AG10803 (cell line): ENCODE results near the gene CLRN3.
A peak's percentile ranks its signal among the peaks of the same experiment; 100 is the strongest.

Experiments used
- DNase-seq: peaks from one replicate; pipeline ENCODE4 v3.0.0; 2010; ENCODE audit warnings: low read depth
- H3K4me3 ChIP-seq: 2 replicates; pipeline ENCODE4 v1.5.1; 2011; ENCODE audit warnings: mild to moderate bottlenecking, low read length, control low read depth
- CTCF ChIP-seq: conservative IDR thresholded peaks from 2 replicates; pipeline ENCODE4 v1.5.1; 2011; ENCODE audit warnings: mild to moderate bottlenecking, low read length, control low read depth, inconsistent platforms

CLRN3 gene

GRCh38 chr10:127854769-127855590, 37.8 kb downstream of the CLRN3 start:
- H3K4me3 ChIP-seq = no peak overlapping the region
- no peak for TF ChIP-seq CTCF
- no peak for DNase-seq

- no peak overlapping the region for H3K4me3 ChIP-seq
- TF ChIP-seq CTCF = peak; percentile 75
- DNase-seq = peak; percentile 52
These were observed 38.6 kb downstream of the CLRN3 start for GRCh38 chr10:127853868-127854768.

- no peak for DNase-seq
- H3K4me3 ChIP-seq = no peak overlapping the region
- TF ChIP-seq CTCF = no peak
These were observed 40.3 kb downstream of the CLRN3 start for GRCh38 chr10:127852456-127852855.

- TF ChIP-seq CTCF = no peak
- H3K4me3 ChIP-seq = no peak overlapping the region
- no peak for DNase-seq
These were observed 41.0 kb downstream of the CLRN3 start for GRCh38 chr10:127851661-127852194.

GRCh38 chr10:127850944-127851343, 41.8 kb downstream of the CLRN3 start:
- H3K4me3 ChIP-seq = no peak overlapping the region
- no peak for TF ChIP-seq CTCF
- no peak for DNase-seq

GRCh38 chr10:127849921-127850320, 42.8 kb downstream of the CLRN3 start:
- no peak overlapping the region for H3K4me3 ChIP-seq
- no peak for TF ChIP-seq CTCF
- DNase-seq = no peak
